HG03064 (cell line): ENCODE measurements around the gene EYS.

Experiments used
- ATAC-seq: cut with Tn5 transposase; IDR thresholded peaks from one replicate; pipeline ENCODE4 v1.9.1; 2021; ENCODE audit warnings: low read depth; ENCODE audit not compliant: unreplicated experiment

Gene EYS

DNA sequence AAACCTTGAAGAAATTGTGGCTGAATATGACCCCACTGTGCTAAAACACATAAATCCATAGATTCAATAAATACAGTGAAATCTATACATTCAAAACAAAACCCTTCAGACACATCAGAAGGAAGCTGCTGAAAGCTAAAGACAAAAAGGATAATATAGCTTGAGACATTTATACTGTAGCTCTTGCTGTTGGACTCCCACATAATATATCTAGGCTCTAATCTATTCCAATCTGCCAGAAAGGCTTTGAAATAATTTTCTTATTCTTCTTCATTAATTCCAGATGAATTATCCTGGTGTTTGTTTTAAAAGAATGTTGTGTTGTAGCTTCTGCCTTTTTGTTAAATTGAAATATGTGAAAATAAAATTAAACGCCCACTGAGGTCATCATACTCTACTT is 454.0 kb downstream of the EYS start:
- no peak for ATAC-seq

DNA sequence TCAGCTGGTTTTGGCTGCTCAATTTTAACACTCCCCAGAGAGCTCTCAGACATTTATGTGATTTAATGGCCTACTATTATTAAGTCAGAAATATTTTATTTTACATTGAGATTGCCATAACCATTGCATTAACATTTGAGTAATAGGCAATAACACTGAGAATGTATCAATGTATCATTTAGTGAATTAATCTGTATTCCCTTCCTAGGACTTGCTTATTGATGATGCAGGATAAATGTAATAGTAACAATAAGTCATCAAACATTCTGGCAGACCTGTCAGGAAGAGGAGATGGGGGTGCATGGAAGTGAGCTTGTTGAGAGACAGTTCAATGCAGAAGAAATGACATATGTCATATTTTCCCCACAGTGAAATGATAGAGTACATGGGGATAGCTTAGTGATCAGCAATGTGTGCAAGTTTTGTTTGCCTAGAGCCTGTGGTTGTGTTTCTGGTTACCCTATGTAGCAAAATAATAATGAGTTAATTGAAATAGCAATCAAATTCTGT is 458.9 kb downstream of the EYS start:
- ATAC-seq, result no peak

DNA sequence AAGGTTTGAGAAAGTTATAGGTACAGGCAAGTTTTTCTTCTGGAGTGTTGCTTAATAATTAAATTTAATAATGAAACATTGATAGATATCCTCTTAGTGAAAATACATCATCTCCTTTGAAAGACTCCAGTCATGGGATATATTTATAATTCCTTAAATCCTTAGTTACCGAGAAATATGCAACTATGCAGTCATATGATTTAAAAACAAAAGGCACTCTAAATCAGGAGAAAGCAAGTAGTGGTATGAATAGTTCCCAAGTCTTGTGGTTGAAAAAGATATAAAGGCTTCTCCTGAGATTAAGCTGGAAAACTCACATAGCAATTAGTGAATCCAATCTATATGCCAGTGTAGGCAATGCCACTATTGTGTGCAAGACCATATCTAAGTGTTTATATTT is 475.4 kb downstream of the EYS start:
- no peak for ATAC-seq

DNA sequence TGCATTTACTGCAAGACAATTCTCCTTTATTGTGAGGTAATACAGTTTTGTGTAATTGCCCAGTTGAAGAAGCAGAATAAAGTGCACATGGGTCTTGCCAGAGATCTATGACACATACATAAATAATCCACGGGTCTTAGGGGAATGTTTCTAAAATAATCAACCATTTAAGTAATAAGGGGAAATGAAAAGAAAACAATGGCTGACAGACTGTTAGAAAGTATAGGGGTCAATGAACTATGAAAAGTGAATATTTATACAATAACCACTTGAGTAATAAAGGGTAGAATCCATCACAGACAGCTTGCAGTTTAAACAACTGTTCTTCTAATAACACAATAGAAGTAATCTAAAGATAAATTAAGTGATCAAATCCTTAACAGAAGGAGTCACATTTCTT is 477.2 kb downstream of the EYS start:
- ATAC-seq, result no peak

DNA sequence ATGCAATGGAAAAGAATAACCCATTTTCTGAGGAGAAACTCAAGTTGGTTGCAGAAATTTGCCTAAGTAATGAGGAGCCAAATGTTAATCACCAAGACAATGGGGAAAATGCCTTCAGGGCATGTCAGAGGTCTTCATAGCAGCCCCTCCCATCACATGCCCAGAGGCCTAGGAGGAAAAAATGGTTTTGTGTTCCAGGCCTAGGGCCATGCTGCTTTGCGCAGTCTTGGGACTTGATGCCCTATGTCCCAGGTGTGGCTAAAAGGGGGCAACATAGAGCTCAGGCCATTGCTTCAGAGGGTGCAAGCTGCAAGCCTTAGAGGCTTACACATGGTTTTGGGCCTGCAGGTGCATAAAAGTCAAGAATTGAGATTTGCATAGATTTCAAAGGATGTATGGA is 485.9 kb downstream of the EYS start:
- ATAC-seq, result no peak

DNA sequence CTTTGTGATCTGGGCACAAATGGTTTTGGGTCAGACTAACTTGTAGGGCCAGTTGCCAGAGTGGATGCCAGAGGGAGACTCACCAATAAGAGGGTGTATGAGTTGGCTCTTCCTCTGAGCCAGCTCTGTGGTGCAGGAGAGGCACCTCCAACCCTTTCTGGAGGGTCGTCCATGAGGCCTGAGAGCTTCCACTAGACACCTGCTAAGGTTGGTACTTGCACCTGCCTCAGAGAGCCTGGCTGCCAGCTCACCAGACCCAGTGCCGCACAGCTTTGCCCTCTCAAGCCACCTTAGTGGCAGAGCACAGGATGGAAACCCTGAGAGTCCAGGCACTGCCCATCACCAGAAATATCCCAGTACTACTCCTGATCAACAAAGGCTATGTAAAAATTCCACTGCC is 504.3 kb downstream of the EYS start:
- no peak for ATAC-seq

DNA sequence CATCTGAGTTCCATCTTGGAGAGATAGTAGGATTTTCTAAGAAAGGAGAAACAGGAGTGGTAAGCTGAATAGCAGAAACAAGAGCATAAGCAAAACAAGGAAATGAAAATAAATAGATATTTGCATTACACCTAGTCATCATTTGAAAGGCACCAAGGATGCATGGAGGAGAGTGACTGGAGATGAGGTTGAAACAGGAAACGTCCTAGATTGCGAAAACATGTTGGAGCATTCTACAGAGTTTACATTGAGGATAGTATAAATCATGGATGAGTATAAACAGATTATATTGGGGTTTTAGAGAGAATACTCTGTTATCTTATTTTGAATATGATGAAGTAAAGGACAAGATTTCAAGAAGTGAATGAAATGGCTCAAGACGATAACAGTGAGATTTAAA is 507.3 kb downstream of the EYS start:
- ATAC-seq, result no peak

DNA sequence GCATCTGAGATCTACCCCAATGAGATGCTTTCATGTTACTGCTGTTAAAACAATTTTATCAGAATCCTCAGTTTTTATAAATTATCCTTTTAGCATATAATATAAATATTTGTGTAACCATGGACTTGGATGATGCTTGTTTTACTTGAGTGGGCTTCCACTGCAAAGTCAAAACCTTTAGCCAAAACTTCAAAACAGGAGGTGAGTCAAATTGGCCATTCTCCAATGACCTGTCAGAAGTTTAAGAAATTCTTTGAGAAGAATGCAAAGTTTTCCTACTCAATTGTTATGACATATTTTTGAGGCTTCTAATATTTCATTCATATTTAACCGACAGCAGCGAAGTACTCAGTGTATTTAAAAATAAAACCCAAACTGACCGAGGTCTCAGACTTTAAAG is 507.9 kb downstream of the EYS start:
- no peak for ATAC-seq

DNA sequence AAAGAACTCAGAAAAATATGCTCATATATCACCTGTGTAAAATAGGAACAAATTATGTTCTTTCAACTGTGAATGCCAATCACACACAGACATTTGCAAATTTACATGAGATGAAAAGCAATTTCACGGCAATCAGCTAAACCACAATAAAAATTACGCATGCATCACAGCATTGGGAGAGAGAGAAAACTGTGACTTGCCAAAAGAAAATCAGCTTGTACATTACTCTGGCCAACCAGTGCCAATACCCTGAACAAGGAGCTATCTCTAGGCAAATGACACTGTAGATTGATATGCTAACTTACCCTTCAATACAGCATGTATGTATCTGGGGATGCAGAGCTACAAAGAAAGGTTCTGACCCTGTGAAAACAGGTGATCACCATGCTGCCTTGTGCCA is 515.6 kb downstream of the EYS start:
- ATAC-seq, result no peak

DNA sequence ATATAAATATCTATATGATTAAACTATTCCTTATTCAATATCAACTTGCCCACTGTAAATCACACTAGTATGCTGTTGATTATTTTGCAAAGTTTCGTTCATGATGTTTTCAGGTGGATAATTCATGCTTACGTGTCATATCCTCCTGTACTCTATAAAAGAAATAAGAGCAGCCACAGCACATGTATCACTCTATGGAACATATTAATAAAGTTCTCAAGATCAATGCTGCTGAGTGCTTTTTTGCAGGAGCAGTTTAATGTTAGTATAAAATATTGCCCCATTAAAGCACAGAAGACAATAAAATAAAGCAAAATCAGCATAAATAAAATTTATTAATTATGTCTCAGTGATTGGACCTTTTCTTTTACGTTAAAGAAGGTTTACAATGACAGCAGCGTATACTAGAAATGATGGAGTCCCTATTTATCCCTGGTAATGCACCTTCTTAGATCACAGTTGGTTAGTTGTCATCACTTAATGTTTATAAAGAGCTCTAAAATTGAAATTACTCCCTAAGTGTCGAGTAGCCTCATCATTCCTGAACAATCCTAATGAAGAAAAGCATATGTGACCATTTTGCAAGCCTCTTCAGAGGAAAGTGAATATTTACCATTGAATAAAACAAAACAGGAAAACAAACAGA is 517.7 kb downstream of the EYS start:
- no peak for ATAC-seq

DNA sequence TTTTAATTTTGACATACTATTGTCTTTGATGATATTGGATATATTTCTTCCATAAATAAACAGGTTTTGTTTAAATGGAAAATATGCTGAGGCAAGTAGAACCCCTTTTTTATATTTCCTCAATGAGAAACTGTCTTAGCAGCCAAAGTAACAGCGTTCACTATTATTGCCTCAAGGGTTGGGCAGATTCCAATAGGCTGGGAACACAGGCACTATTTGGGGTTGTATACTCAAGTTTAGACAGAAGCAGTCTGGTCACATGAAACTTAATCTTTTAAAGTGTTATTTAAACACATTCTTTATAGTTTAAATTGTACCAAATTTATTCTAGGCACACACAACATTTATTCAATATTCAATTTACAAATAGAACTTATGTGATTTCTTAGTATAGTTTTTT is 520.2 kb downstream of the EYS start:
- ATAC-seq, result no peak

DNA sequence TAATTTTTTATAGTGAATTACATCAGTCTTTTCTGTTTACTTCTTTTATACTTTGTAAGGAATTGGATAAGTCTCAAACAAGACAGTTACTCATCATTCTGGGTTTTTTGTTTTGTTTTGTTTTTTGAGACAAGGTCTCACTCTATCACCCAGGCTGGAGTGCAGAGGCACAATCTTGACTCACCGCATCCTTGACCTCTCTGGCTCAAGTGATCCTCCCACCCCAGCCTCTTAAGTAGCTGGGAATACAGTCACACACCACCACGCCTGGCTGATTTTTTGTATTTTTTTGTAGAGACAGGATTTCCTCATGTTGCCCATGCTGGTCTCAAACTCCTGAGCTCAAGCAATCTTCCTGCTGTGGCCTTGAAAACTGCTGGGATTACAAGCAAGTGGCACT is 524.3 kb downstream of the EYS start:
- ATAC-seq, result no peak

DNA sequence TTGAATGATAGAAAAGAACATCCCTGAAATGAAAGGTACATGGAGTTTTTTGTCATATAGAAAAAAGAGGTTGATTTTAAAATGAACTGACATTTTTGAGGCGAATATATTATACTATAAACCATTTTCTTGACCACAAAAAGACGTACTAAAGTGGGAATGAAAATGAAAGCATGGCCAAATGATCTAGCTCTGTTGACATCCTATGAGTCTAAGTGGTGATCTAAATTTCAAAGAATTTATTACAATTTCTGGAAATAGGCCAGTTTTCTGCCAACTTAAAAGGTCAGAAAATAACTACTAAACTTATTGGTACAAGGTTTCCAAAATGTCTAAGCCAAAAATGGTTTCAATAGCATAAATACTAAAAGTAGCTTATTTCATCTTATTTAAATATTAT is 536.8 kb downstream of the EYS start:
- ATAC-seq, result no peak

DNA sequence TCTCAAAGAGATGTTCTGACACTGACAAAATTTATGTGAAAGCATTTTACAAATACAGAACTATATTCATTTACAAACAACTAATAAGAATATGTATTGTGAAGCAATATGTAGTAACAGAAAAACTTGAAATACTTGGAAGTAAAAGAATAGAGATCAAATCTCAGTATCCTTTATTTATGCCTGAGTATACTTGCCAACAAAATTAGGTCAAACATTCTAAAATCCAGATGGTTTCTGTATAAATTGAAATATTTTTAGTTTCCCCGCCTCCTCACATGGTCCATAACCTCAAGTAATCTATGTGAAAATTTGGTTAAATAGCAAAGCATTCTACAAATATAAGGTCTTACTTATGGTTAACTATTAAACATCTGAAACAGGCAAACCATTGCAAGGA is 545.4 kb downstream of the EYS start:
- ATAC-seq, result no peak

DNA sequence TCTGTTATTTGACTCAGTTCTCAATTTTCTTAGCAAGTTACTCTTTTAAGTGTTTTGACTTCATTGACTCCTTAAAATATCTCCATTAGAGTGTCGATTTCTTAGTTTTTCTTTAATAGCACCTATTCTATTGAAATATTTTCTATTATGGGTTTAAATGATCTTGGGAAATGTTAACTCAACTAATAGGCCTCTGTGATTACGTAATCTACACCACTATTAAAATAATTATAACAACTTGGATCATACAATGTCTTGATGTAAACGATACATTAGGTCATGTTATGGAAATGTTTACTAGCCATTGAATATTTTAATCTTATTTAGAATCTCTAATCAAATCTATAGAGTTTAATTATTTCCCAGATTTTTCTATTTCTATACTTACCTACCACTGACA is 550.0 kb downstream of the EYS start:
- ATAC-seq, result no peak

DNA sequence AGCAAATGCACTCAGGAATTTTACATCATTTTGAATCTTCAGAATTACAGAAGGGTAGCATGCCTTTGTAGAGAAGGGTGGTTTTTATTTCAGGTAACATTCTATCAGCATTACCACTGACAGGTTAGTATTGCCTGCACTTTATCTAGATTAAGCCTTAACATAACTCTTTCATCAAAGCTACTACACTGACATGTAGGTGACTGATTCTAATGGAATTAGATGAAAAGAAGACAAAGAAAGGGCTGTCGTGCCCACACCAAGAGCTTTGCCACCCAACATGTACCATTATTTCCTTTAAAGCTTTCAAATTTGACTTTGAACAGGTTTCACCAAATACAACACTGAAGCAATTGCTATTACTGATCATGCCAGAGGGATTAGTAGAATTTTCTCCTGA is 551.9 kb downstream of the EYS start:
- no peak for ATAC-seq

DNA sequence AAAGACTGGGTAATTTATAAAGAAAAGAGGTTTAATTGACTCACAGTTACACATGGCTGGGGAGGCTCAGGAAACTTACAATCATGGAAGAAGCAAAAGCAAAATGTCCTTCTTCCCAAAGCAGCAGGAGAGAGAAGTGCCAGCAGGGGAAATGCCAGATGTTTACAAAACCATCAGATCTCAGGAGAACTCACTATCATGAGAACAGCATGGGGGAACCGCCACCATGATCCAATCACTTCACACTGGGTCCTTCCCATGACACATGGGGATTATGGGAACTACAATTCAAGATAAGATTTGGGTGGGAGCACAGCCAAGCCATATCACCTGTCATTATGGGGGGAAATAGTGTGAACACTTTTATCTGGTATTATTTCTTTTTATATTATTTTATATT is 557.2 kb downstream of the EYS start:
- ATAC-seq, result no peak

DNA sequence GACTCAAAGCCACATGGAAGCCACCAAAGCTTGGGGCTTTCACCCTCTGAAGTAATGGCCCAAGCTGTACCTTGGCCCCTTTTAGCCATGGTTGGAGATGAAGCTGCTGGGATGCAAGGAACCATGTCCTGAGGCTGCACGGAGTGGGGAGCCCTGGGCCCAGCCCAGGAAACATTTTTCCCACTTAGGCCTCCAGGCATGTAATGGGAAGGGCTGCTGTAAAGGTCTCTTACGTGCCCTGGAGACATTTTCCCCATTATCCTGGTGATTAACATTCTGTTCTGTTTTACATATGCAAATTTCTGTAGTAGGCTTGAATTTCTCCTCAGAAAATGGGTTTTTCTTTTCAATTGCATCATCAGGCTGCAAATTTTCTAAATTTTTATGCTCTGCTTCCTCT is 558.2 kb downstream of the EYS start:
- no peak for ATAC-seq

DNA sequence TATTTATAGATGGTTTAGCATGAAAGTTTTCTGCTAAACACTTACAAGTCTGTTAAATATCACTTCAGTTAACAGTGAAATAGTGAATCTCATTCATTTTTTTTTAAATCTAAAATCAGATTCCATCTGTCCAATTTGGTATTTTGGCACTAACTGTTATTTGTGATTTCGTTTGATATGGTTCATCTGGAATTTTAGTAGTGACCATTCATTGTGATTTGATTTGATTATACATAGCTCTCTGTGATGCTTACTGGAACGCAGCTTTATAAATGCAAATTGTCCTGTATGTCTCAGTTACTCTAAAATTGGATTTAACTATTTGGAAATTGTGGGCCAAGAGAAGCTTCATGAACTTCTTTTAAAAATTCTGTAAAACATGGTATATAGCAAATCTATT is 571.5 kb downstream of the EYS start:
- ATAC-seq, result no peak

DNA sequence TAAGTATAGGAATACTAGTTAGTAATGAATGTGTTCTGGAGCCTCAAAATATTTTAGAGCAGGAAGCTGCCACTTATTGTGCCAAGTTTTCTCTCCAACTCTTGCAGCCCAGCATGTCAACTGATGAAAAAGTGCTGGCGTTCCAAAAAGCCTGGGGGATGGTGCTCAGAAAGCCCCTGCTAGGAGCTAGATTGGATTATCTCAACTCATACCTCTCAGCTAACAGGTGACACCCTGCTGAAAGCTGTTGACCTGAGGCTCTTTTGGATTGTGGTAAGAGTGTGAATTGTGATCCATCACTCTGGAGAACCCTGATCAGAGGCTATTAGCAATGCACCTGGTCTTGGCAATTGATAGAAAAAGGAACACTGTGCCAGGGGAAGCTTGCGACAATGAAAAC is 580.4 kb downstream of the EYS start:
- no peak for ATAC-seq

DNA sequence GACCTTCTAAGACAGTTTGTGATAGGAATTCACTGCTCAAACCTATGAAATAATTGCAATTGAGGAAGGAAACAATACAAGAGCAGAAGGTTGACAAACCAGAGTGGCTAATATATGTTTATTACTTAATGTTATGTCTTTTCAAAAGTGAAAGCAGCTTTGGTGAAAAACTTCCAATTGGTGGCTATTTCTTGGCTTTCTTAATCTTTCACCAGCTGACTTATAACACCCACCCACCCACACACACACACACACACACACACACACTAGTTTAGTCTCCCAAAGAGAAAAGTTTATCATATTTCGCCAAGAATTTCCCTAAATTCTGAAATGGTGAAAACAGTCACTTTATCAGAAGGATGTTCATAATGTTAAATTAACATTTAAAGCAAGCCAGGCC is 583.5 kb downstream of the EYS start:
- no peak for ATAC-seq

DNA sequence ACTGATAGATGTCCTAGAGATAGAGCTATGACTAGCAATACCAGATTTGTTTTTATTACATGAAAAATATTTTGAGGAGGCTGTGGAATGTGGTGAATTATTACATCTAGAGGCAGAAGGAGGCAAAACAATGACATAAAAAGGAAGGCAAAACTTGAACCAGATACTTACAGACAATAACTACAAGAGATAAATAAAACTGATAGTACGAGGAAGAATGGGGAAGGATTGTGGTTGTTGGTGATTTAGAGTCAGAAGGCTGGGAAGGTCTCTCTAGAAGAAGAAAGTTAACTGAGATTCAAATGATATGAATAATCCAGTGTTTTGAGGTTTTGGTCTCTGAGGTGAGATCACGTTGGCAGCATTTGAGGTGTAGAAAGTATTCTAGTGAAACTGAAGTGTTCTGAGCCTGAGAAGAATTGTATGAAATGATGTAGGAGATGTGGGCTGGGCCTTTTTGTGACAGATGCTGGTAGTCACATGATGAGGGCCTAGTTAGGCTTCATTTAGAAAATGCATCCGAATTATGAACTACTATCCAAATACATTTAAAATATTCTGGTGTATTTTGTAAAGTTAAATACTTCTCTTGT is 589.1 kb downstream of the EYS start:
- peak; percentile 63 for ATAC-seq

DNA sequence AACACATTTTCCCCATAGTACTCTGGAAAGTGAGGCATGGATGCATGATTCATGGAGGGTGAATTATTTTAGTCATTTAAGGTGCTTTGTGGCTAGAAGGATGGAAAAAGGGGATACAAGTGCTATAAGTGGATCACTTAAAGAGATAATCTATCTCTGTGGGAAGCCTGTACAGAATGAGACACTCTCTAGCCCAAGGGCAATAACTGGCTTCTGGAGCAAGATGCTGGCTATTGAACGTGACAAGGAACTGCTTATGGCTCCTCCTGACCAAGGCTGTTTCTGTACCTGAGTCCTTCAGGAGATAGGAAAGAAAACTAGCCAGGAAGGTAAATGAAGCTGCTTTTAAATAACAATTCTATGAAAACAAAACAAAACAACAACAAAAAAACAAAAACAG is 590.7 kb downstream of the EYS start:
- no peak for ATAC-seq
